ENCODE data around the gene BCL2.

Gene BCL2

DNA sequence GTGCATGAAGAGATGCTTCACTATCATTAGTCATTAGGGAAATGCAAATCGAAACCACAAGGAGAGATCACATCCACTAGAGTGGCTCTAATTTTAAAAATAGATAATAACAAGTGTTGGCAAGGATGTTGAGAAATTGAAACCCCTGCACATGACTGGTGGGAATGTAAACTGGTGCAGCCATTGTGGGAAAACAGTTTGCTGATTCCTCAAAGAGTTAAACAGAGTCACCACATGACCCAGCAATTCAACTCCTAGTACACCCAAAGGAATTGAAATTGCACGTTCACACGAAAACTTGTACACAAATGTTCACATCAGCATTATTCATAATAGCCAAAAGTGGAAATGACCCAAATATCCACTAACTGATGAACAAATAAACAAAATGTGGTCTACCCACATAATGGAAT lies 179.5 kb downstream of the BCL2 start:
- DNase-seq (ENCODE audit: low spot score) = no peak

DNA sequence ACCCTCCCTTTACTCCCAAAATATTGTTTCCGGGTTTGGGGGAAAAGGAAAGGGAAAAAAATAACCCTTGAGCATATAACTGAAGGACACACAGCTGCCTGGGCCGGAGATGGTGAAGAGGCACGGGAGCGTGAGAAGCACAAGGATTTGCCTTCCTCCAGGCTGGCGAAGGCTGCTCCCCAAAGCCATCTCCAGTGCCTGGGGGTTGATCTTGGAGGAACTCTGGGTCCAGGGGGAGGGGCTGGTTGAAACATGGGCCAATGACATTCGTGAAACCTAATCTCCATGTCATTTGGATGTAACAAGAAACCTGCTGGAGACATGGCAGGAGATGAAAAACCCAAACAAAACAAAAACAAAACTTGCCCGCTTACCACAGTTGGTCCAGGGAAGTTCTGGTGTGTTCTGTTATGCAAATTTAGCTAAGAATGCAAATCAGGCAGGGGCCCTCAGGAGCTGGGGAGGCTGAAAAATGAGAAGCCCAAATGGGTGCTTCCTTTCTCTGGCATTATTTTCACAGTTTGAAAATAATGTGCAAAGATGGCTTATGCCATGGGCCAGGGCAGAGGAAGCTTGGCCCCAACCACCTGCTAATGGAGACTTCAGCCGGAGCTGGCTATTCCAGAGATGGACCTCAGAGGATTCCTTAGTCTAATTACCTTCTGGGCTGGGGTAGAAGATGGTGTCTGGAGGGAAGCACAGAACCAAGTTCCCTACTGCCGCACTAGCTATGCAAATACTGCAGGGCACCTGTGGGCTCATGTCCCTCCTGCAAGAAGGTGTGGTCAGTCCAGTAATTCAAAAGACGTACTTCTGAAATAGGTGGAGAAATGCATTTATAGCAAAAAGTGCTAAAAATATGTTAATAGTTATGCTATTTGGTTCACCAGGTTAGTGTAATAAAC lies 180.9 kb downstream of the BCL2 start:
- no peak for DNase-seq (ENCODE audit: low spot score)

GRCh38 chr18:63137999-63138435 lies 181.6 kb downstream of the BCL2 start:
- no peak for DNase-seq (ENCODE audit: low spot score)

GRCh38 chr18:63135101-63135500 lies 184.5 kb downstream of the BCL2 start:
- no peak for DNase-seq (ENCODE audit: low spot score)

DNA sequence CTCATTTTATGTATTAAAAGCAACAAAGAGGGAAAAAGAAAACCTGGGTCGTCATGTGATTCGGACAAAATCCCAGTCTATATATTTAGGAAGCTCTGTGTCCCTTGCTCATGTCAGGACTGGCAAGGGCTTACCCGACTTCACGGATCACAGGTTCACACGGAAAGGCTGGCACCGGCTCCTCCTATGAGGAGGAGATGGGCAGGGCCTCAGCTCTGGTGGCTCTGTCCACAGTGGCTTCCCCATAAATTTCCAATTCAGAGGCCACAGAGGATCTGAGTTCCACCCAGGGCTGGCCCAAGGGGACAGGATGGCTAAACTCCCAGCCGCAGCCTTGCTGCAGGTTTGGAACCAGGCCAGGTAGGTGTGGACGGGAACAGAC lies 186.8 kb downstream of the BCL2 start:
- DNase-seq (ENCODE audit: low spot score) = no peak

GRCh38 chr18:63131959-63132818 lies 187.4 kb downstream of the BCL2 start:
- DNase-seq (ENCODE audit: low spot score) = no peak

DNA sequence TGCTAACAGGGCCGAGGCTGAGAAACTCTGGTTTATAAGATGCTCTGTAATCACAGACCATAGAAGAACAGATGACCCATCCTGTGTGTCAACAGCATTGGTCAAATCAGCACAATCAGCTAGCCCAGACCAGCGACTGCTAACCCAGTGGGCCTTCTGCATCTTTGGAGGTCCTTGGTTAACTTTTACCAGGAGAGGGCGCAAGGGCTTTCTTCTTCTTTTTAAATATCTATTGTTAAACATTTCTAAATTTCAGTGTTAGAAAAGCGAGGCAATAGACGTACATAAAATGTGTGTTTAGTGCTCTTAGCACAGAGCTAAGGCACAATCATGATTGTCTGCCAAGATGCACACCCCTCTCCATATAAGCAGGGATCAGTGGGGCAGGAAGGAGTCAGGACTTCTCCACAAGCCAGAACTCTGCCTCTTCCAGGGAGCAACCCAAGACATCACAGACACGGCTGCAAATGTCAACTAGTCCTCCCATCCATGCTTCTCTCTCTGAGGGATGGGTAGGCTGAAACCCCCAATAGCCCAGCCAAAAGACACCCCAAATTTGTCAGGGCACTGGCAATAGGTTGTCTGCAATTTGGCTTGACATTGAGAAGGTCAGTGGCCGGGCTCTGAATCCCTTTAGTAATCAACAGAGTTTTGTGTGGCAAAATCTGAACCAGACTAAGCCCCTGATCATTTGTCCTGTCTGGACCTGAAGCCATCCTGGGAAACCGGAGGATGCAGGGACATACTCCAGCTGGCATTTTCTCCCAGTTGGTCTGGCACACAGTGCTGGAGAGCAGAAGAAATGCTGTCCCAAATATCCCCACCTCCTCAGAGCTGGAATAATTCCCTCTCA lies 188.2 kb downstream of the BCL2 start:
- DNase-seq (ENCODE audit: low spot score) = peak; percentile 8

- DNase-seq (ENCODE audit: low spot score) = no peak
Measured at GRCh38 chr18:63130176-63130575, 189.4 kb downstream of the BCL2 start.

- DNase-seq (ENCODE audit: low spot score) = no peak
Measured at GRCh38 chr18:63128237-63128974, 191.2 kb downstream of the BCL2 start.

- no peak for DNase-seq (ENCODE audit: low spot score)
Measured at GRCh38 chr18:63126134-63127069, 193.2 kb downstream of the BCL2 start.

DNA sequence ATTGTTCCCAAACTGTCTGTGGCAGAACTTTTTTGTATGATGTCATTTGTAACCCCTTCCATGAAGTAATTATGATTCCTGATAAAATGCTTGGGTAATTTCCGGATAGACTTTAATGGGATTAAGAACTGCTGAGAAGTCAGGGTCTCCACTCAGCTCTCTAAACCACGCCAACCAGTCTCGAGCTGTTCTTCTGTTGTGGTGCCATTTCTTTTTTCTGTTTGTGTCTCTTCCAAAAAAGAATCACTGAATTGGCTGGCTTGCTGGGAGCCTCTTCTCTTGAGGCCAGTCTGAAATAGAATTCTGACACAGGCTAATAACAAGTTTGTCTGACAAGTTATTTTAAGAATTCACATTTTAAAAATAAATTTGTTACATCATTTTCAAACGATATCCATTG lies 198.9 kb downstream of the BCL2 start:
- DNase-seq (ENCODE audit: low spot score) = no peak

GRCh38 chr18:63119647-63120046 lies 199.9 kb downstream of the BCL2 start:
- DNase-seq (ENCODE audit: low spot score) = no peak

GRCh38 chr18:63113899-63114565 lies 205.5 kb downstream of the BCL2 start:
- no peak for DNase-seq (ENCODE audit: low spot score)

DNA sequence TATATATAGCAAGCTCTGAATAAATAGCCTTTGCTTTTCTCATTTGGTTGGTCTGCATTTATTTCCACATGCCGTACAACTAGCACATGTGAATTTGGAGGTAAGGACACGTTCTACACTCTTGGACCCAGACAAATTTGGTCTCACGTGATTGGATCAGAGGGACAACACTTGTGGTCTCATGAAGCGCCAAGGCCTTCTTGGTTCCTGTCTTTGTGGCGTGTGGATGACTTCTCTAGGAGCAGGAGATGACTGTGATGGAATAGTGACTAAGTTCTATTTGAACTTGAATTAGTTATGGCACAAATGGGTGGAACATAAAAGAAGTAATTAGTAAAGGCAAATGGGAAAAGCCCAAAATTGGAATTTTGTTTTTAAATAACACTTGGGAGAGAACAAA lies 206.9 kb downstream of the BCL2 start:
- no peak for DNase-seq (ENCODE audit: low spot score)

- DNase-seq (ENCODE audit: low spot score) = no peak
Measured at GRCh38 chr18:63111671-63112402, 207.7 kb downstream of the BCL2 start.

DNA sequence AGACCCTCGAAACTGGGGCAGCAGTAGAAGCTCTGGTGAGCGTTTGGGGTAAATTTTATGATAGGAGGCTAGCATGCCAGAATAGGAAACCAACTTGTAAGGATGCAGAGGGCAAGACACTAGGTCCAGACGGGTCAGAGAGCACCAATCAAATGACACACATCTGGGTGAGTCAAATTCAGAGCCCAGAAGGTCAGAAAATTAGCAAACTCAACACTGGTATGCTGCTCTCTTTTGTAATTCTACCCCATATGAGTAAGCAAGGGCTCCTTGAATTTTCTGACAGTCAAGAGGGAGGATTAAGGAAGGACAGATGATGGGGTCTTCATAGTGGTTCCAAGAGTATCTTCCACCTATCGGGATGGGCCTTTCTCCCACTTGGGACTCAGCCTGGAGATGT lies 209.8 kb downstream of the BCL2 start:
- no peak for DNase-seq (ENCODE audit: low spot score)

DNA sequence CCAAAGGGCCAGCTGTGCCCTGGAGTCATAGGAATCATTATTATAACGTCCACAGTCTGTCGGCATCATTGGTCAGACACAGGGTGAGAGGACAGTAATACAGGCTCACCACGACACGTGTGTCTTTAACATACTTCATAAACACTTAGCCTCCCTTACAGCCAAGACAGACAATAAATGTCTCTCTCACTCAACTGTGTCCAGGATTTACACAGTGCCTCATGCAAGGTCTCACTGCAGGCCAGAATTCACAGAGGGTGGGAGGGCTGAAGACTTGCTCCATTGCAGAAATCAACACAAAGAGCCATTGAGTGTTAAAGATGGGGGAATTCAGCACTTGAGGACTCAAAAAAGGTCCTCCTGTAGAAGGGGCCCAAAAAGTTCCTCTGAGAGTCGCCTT lies 210.5 kb downstream of the BCL2 start:
- no peak for DNase-seq (ENCODE audit: low spot score)

DNA sequence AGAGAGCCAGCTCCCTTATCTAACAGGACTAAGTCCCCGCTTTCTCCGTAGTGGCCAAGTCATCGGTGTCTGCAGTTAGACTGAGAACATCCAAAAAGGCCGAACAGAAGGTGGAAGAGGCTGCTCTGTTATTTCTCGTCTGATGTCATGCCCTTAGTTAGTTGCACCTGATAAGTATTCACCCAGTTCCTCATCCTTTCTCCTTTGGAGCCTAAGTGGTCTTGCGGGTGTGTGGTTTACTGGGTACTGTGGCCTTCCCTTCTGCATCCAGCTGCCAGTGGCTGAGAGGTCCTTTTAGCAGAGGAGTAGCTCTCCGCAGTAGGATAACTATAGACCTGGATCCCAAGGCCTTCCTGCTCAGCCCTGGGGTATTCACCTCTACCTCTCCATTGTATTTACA lies 211.6 kb downstream of the BCL2 start:
- no peak for DNase-seq (ENCODE audit: low spot score)
